Omental fat pad (tissue), 4 donors: ENCODE results near the gene TEAD1. TPM values are rescaled to one million over a fixed set of nuclear protein-coding genes. Genes with fewer than 3 reads are reported as not detected.

Experiments used
- ATAC-seq: fragments of 150-250 bp; one replicate; pipeline ENCODE4 v1.9.1; 2016; ENCODE audit warnings: mild to moderate bottlenecking, moderate library complexity; ENCODE audit not compliant: low FRiP score
- DNase-seq: peaks from one replicate; pipeline ENCODE4 v3.0.0-alpha.2; 2019; ENCODE audit warnings: low spot score
- total RNA-seq, 4 donors: library from RNA; depleted of rRNA; stranded (reverse); fragments of >200 nt; gene quantifications; one replicate each; pipeline ENCODE4 v1.1.0, GENCODE V29; 2016
- TF ChIP-seq, protein P1 (sequence below), 3 donors: fragments of 450-650 bp; IDR thresholded peaks; one replicate each; pipeline ENCODE4 v1.5.1; 2016 to 2017; ENCODE audit warnings: antibody characterized with exemption in 3 of 3, mild to moderate bottlenecking in 3 of 3, moderate library complexity in 2 of 3

TEAD1 gene
- total RNA-seq, 4 donors from 2014 or later, result 81.7 to 123 (median 103) TPM

DNA sequence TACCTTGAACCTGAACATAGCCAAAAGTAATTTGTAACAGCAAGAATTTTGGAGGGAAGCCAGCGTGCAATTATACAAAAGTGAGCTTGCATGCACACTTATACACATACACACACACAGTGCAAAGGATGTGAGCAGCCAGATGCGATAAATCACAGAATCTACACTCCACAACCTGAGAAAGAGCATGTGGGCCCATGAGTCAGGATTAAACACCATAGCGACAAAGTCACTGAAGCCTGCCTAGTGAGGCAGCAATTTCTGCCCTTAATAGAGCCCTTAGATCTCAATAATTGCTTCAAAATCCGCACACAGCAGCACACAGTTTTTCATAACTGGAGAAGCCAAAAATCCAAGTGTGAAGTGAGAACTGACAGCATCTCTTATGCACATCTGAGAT lies 42.6 kb upstream of the TEAD1 start:
- DNase-seq (no peak), ATAC-seq (no peak)
- TF ChIP-seq, protein P1, sequence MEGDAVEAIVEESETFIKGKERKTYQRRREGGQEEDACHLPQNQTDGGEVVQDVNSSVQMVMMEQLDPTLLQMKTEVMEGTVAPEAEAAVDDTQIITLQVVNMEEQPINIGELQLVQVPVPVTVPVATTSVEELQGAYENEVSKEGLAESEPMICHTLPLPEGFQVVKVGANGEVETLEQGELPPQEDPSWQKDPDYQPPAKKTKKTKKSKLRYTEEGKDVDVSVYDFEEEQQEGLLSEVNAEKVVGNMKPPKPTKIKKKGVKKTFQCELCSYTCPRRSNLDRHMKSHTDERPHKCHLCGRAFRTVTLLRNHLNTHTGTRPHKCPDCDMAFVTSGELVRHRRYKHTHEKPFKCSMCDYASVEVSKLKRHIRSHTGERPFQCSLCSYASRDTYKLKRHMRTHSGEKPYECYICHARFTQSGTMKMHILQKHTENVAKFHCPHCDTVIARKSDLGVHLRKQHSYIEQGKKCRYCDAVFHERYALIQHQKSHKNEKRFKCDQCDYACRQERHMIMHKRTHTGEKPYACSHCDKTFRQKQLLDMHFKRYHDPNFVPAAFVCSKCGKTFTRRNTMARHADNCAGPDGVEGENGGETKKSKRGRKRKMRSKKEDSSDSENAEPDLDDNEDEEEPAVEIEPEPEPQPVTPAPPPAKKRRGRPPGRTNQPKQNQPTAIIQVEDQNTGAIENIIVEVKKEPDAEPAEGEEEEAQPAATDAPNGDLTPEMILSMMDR (IDR thresholded peaks at IDR 0.05), result no peak

DNA sequence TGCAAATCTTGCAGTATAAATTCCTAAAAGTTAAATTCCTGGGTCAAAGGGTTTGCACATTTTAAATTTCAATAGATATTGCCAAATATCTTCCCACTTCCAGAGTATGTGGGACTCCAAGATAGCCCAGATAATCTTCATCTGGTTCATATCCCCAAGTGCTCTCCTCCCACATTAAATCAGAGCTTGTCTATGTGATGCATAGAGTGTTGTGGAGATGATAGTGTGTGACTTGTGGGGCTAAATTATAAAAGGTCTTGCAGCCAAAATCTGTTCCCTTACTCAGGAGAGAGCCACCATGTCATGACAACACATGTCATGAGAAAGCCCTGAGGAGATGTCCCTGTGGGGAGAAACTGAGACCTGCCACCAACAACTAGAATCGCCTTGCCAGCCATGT lies 39.9 kb upstream of the TEAD1 start:
- ATAC-seq (no peak), DNase-seq (no peak)
- TF ChIP-seq, protein P1 (IDR thresholded peaks at IDR 0.05), result no peak

DNA sequence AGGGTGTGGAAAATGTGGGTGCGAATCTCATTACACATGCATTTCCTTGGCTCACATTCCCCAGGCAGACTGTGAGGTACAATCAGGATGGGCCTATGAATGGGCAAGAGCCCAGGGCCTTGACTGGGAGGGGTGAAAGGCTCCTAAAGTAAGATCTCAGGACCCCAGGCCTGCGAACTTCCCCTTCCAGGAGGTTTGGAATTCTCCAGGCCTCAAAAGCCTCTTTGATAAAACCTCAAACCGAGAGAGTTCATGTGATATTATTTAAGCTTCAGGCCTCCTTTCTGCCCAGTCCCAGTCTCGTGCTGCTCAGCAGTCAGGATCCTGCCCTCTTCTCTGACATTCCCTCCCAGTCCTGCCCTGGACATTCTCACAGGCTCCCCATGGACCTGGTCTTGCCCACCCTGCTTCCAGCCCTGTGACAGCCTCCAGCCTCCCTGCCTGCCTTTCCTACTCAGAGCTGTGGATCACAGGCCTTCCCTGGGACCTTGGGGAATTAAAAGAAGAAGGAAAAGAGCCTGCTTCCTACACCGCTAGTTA lies 37.3 kb upstream of the TEAD1 start:
- ATAC-seq (no peak), DNase-seq (no peak)
- TF ChIP-seq, protein P1 (IDR thresholded peaks at IDR 0.05), result no peak

DNA sequence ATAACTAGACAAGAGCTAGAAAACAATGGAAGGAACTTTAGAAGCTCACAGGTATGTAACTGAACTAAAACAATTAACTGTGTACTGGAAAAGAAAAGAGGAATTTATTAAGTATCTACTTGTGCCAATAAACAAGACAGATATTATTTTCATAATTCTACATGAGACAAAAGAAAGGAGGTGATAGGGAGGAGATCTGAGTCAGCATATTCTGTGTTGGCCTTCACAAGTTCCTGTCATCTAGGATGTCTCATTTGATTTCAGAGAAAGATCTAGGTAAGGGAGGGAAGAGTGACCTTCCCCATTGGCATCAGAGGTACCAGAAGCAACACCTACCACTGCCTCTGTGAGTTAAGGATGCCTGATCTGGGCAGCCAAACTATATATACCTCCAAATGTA lies 34.8 kb upstream of the TEAD1 start:
- ATAC-seq (no peak), DNase-seq (no peak)
- TF ChIP-seq, protein P1 (IDR thresholded peaks at IDR 0.05), result no peak

DNA sequence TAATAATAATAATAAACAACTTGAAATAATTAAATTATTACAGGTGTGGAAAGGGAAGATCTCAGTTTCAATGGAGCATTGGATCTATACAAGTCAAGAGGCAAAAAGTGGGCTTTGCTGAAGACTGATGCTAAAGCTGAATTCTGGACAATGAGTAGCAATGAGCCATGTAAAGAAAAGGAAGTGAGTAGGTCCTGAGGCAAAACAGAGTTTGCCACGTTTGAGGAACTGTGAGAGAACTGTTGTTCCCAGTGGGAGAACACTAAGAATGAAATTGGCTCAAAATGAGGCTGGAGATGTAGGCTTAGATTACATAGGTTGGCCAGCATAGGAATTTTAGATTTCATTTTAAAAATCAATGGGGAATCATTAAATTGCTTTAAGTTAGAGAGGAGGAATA lies 33.9 kb upstream of the TEAD1 start:
- ATAC-seq (no peak), DNase-seq (no peak)
- TF ChIP-seq, protein P1 (IDR thresholded peaks at IDR 0.05), result no peak

DNA sequence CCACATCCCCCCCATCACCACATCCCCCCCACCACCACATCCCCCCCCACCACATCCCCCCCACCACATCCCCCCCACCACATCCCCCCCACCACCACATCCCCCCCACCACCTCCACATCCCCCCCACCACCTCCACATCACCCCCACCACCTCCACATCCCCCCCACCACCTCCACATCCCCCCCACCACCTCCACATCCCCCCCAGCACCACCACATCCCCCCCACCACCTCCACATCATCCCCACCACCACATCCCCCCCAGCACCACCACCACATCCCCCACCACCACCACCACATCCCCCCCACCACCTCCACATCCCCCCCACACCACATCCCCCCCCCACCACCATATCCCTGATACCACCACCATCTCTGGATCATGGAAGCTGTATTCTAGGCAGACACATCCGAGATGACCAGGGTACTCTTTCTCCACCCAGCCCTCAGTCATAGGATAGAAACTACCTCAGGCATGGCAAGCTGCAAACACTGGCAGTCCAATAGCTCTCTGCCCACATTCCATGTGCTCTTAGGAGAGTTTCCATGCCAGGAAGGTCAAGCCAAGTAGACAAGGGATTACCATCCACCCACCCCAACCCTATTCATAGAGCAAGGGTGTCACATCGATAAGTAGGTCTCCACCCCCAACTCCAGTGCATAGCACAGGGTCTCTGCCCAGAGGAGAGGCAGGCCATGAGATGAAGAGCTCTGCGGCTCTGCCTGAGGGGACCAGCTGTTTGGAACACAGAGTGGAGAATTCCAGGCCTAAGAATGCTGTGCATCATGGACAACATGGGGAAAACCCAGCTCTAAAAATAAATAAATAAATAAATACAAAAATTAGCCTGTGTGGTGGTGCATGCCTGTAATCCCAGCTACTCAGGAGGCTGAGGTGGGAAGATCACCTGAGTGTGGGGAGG lies 33.0 kb upstream of the TEAD1 start:
- no peak for ATAC-seq
- no peak for DNase-seq
- TF ChIP-seq, protein P1 (IDR thresholded peaks at IDR 0.05), result no peak

DNA sequence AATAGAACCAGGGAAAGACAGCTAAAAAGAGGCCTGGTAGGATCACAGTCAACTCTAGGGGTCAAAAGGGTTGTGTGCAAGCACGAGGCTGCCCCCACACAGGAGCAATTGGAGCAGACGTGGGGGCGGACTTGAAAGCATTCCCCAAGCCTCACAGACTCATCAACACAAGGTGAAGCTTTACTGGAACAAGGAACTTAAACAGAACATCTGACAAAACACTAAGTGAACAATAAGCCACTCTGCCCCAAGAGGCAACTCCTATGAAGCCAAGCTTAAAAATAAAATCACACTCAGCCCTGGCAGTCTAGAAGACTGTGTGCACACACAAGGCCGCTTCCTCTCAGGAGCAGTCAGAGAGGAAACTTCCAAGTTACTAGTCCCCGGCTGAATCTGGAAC lies 32.2 kb upstream of the TEAD1 start:
- TF ChIP-seq, protein P1 (IDR thresholded peaks at IDR 0.05), result no peak
- ATAC-seq, result peak; percentile 37
- no peak for DNase-seq
